ENCODE measurements around the gene STRADA. TPM values are rescaled to one million over a fixed set of nuclear protein-coding genes. Genes with fewer than 3 reads are reported as not detected.

STRADA gene
- total and polyA plus RNA-seq, 2 donors (not counting 3 experiments of a cell fraction or from before 2014, with no cell fraction given) = 47.0 to 53.6 TPM

DNA sequence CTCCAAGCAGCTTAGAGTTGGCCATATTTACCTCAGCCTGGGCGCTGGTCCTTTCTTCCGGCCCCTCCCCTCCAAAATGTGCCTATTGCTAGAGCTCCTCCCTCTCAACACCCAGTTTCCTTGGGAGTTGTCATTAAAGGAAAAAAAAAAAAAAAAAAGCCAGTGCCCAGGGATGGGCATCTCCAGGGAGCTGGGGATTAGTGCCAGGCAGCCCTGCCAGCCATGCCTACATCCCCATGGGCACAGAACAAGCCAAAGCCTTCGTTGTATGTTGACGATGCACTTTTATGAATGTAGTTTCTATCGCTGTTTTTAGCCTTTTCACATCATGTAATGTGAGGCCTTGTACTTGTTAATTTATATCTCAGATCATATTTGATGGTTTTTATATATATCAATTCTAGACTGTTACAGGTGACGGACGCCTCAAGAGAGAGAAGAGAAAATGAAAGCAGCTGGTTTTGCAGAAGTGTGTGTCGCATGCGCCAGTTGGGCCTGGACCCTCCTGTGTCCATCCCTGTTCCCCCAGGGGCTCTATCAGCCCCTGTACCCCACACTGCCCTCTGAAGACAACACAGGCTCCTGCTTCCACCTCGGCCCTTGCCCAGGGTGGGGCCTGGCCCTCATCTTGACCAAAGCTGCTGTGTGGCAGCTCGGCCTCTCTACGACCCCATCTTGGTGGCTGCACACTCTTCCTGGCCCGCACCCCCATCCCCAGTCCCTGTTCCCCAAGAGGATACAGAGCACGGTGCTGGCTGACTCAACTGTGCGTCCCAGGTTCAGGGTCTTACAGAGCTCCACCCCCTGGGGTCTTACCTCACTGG lies 46.4 kb downstream of the STRADA start:
- Histone ChIP-seq H3K27ac (ENCODE audit: insufficient read depth, low read depth, low read length) (no peak overlapping the region), H3K36me3 (ENCODE audit: control insufficient read depth in 2 of 2, extremely low read depth in 1 of 2, insufficient read depth in 2 of 2, low read length in 2 of 2) (peaks cover 4 to 43% of the 10 kb centered on the region in 2 experiments), H2AFZ (ENCODE audit: low read depth, low read length) (no peak overlapping the region), H3K9me1 (replicated peaks; ENCODE audit: control insufficient read depth, extremely low read depth, insufficient read depth, low read length) (no peaks in the 10 kb centered on the region), H3K27me3 (ENCODE audit: control insufficient read depth in 2 of 2, insufficient read depth in 2 of 2, low read length in 2 of 2) (no peaks in the 10 kb centered on the region), H3K9me3 (replicated peaks; ENCODE audit: control insufficient read depth, insufficient read depth, low read length) (no peaks in the 10 kb centered on the region), H3K4me1 (ENCODE audit: control insufficient read depth, extremely low read depth, insufficient read depth, low read length) (peaks cover 10% of the 10 kb centered on the region), H3K4me2 (ENCODE audit: insufficient read depth, low read length) (no peak overlapping the region), H4K20me1 (replicated peaks; ENCODE audit: control insufficient read depth, extremely low read depth, insufficient read depth, low read length) (no peaks in the 10 kb centered on the region), H3K9ac (replicated peaks; ENCODE audit: extremely low read depth, insufficient read depth, low read length) (no peak overlapping the region), H3K79me2 (ENCODE audit: control insufficient read depth, insufficient read depth, low read length) (peaks cover 2% of the 10 kb centered on the region), H3K4me3 (replicated peaks in 1 of 3; ENCODE audit: insufficient read depth in 1 of 3, low read depth in 1 of 3, low read length in 3 of 3) (no peak overlapping the region)
- ChIA-PET CTCF (interaction anchor here (0.6 to 6.6 kb wide), 11 partner anchors 7 to 270 kb away, joined by 3 to 36 read pairs (median 5); no protein-coding TSS in a partner anchor), POLR2A (interaction anchor here (0.7 kb wide), 2 partner anchors 38 to 1498 kb away, joined by 4 to 8 read pairs; no protein-coding TSS in a partner anchor)
- DNase-seq (ENCODE audit: low read depth, low spot score) (no peak), FAIRE-seq (no peak)
- intact Hi-C loops (cut with micrococcal nuclease) (no loop called here), dilution Hi-C loops (cut with MboI; ENCODE audit: extremely low pct_ligation_motif_present, low sequenced_read_pairs) (no loop called here)
- BruUV-seq (replicated peaks) = TSS peak; percentile 53
- TF ChIP-seq, protein P1, sequence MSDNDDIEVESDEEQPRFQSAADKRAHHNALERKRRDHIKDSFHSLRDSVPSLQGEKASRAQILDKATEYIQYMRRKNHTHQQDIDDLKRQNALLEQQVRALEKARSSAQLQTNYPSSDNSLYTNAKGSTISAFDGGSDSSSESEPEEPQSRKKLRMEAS (IDR thresholded peaks at IDR 0.05; ENCODE audit: insufficient read depth, insufficient read length) = no peak
- no peak for TF ChIP-seq JUN (IDR thresholded peaks at IDR 0.05; ENCODE audit: borderline replicate concordance, insufficient read depth, insufficient read length, low read depth)
- TF ChIP-seq GATA2 (IDR thresholded peaks at IDR 0.05; ENCODE audit: insufficient read depth, insufficient read length, low read depth, low read length) = no peak

DNA sequence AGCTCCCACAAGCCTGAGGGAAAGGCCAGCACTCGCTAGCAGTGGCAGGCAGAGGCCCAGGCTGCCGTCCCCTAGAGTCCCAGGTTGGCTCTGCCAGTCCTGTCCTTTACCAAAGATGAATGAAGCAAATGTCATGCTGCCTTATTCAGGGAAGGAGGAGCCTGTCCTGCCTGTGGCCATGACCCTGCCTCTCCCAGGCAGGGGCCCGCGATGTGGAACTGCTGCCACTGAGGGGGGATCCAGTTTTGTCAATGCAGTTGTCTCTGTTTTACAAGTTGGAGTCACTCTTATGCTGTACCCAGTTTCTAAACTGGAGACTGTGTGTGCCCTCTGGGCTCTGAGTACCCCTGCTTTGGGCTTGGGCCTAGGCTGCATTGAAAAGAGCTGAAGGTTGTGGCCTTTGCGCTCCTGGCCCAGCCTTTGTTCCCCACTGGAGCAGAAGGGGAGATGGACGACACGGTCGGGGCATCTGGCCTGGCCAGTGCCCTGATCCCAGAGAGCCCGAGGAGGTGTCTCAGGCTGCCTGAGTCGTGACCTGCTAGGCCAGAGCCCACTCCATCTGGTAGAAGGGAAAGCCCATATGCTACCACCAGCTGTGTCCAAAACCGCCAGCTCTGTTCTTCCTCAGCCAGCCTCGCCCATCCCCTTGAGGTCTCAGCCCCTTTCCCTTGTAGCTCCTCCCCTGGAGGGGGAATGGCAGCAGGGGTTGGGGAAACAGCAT lies 47.2 kb downstream of the STRADA start:
- no TSS peak for BruUV-seq (replicated peaks)
- H3K4me2 ChIP-seq (ENCODE audit: insufficient read depth, low read length) = no peak overlapping the region
- dilution Hi-C loops (cut with MboI; ENCODE audit: extremely low pct_ligation_motif_present, low sequenced_read_pairs) = no loop called here
- no peak overlapping the region for H3K9ac ChIP-seq (replicated peaks; ENCODE audit: extremely low read depth, insufficient read depth, low read length)
- no peak for TF ChIP-seq POLR2A (IDR thresholded peaks at IDR 0.05; ENCODE audit: low read depth, low read length)
- TF ChIP-seq, protein P1 (IDR thresholded peaks at IDR 0.05; ENCODE audit: insufficient read depth, insufficient read length) = no peak
- no peak for TF ChIP-seq MYC (IDR thresholded peaks at IDR 0.05; ENCODE audit: low read depth, low read length)
- TF ChIP-seq, protein P2, sequence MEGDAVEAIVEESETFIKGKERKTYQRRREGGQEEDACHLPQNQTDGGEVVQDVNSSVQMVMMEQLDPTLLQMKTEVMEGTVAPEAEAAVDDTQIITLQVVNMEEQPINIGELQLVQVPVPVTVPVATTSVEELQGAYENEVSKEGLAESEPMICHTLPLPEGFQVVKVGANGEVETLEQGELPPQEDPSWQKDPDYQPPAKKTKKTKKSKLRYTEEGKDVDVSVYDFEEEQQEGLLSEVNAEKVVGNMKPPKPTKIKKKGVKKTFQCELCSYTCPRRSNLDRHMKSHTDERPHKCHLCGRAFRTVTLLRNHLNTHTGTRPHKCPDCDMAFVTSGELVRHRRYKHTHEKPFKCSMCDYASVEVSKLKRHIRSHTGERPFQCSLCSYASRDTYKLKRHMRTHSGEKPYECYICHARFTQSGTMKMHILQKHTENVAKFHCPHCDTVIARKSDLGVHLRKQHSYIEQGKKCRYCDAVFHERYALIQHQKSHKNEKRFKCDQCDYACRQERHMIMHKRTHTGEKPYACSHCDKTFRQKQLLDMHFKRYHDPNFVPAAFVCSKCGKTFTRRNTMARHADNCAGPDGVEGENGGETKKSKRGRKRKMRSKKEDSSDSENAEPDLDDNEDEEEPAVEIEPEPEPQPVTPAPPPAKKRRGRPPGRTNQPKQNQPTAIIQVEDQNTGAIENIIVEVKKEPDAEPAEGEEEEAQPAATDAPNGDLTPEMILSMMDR (IDR thresholded peaks at IDR 0.05; ENCODE audit: extremely low read depth in 1 of 2, insufficient read depth in 1 of 2, low read depth in 1 of 2, low read length in 2 of 2) = no peak
- no peak for TF ChIP-seq EZH2 (IDR thresholded peaks at IDR 0.05; ENCODE audit: borderline replicate concordance, low read depth, low read length, severe bottlenecking)
- TF ChIP-seq POLR2AphosphoS5 (IDR thresholded peaks at IDR 0.05; ENCODE audit: insufficient read depth, low read depth, low read length) = no peak
- TF ChIP-seq JUN (IDR thresholded peaks at IDR 0.05; ENCODE audit: borderline replicate concordance, insufficient read depth, insufficient read length, low read depth) = no peak
- TF ChIP-seq FOS (IDR thresholded peaks at IDR 0.05; ENCODE audit: borderline replicate concordance, insufficient read depth, low read length) = no peak
- no peak for TF ChIP-seq GATA2 (IDR thresholded peaks at IDR 0.05; ENCODE audit: insufficient read depth, insufficient read length, low read depth, low read length)
- no peak overlapping the region for H3K4me3 ChIP-seq (replicated peaks in 1 of 3; ENCODE audit: insufficient read depth in 1 of 3, low read depth in 1 of 3, low read length in 3 of 3)
- no peak overlapping the region for H3K27ac ChIP-seq (ENCODE audit: insufficient read depth, low read depth, low read length)
- no peaks in the 10 kb centered on the region for H3K27me3 ChIP-seq (ENCODE audit: control insufficient read depth in 2 of 2, insufficient read depth in 2 of 2, low read length in 2 of 2)
- H3K36me3 ChIP-seq (ENCODE audit: control insufficient read depth in 2 of 2, extremely low read depth in 1 of 2, insufficient read depth in 2 of 2, low read length in 2 of 2) = peaks cover 4 to 51% of the 10 kb centered on the region in 2 experiments
- no peaks in the 10 kb centered on the region for H4K20me1 ChIP-seq (replicated peaks; ENCODE audit: control insufficient read depth, extremely low read depth, insufficient read depth, low read length)
- no peak overlapping the region for H2AFZ ChIP-seq (ENCODE audit: low read depth, low read length)
- ChIA-PET POLR2A (interaction anchor here (0.7 to 1.1 kb wide), 3 partner anchors 17 to 1498 kb away, joined by 3 to 8 read pairs (median 4); no protein-coding TSS in a partner anchor), CTCF (interaction anchor here (0.6 to 6.6 kb wide), 7 partner anchors 13 to 269 kb away, joined by 3 to 36 read pairs (median 4); no protein-coding TSS in a partner anchor)
- peaks cover 10% of the 10 kb centered on the region for H3K4me1 ChIP-seq (ENCODE audit: control insufficient read depth, extremely low read depth, insufficient read depth, low read length)
- H3K79me2 ChIP-seq (ENCODE audit: control insufficient read depth, insufficient read depth, low read length) = peaks cover 2% of the 10 kb centered on the region
- no peaks in the 10 kb centered on the region for H3K9me3 ChIP-seq (replicated peaks; ENCODE audit: control insufficient read depth, insufficient read depth, low read length)
- FAIRE-seq (no peak), DNase-seq (ENCODE audit: low read depth, low spot score) (no peak)
- H3K9me1 ChIP-seq (replicated peaks; ENCODE audit: control insufficient read depth, extremely low read depth, insufficient read depth, low read length) = no peaks in the 10 kb centered on the region
- intact Hi-C loops (cut with micrococcal nuclease) = no loop called here

All from endothelial cell of umbilical vein (primary cell).